HG02642 (cell line): ENCODE data around the gene BDH1.

Source experiments
- ATAC-seq: cut with Tn5 transposase; IDR thresholded peaks from one replicate; pipeline ENCODE4 v1.9.1; 2021; ENCODE audit warnings: mild to moderate bottlenecking; ENCODE audit not compliant: unreplicated experiment, poor library complexity

Gene BDH1

DNA sequence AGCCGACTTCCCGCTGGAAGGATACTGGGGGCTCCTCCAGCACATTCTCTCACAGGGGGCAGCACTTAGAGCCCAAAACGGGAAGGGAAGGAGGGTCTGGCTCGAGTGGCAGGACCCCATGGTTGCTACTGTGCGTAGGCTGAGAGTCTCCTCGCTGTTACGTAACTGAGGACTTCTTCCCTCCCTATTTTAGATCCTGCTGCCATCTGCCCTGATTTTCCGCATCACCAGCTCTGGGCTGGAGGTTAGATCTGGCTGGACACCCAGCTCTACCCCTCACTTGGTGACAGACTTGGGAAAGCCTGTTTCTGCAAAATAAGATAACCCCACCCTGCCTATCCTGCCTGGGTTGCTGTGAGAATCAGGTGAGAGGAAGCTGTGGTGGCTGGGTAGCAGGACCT, 47.7 kb downstream of the BDH1 start:
- ATAC-seq, result no peak

DNA sequence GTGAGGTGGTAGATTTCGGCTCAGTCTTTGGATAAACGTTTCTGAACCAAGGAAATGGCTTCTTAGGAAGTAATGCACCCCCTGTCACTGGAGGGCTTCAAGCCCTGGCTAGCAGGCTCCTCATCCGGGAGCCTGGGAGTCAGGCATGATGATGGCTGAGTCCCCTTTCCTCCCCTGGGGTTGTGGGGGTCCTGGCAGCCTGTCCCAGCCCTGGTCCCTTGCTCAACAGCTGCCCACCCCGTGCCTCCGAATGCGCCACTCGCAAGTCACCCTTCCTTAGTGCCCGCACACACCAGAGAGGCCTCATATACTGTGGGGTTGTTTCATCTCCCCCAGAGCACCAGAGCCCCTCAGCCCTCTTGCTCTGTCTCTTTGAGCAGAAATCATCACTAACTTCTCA, 48.2 kb downstream of the BDH1 start:
- ATAC-seq, result no peak

- ATAC-seq, result no peak
These were observed 48.7 kb downstream of the BDH1 start for GRCh38 chr3:197507081-197507480.

- no peak for ATAC-seq
These were observed 49.8 kb downstream of the BDH1 start for GRCh38 chr3:197505796-197506548.

GRCh38 chr3:197504641-197505121, 51.1 kb downstream of the BDH1 start:
- ATAC-seq, result no peak

GRCh38 chr3:197504229-197504628, 51.5 kb downstream of the BDH1 start:
- ATAC-seq, result no peak

GRCh38 chr3:197503652-197504051, 52.1 kb downstream of the BDH1 start:
- no peak for ATAC-seq

DNA sequence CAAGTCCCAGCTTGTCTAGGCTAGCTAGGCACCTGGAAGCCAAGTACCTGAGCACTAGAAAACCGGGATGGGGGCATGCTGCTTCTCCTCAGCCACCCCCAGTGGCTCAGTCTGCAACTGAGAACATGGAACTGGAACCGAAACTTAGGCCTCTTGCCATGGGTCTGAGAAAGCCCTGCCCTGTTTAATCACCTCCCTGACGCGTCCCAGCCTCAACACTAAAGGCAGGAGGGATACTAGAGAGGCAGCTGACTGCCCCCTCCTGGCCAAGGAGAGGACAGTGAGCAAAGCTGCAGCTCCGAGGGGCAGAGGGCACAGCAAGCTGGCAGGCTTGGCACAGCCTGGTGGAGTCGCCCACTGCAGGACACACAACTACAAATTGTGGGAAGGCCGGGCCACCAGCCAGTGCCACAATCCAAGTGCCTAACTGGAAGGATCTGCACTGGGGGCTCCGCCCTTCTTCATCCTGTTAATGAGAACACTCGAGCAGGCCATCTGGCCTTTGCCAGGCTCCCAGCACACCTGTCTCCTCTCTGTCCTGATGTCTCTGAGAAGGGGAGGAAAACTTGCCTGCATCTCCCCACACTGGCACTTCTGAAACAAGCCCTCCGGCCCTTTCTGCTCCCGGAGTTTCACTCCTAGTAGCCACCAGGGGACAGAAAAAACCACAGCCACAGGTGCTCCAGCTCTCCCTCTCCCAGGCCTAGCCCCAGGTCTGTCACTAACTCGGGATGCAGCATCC, 53.7 kb downstream of the BDH1 start:
- peak; percentile 62 for ATAC-seq

- ATAC-seq, result peak; percentile 25
These were observed 54.3 kb downstream of the BDH1 start for GRCh38 chr3:197501496-197501878.

- no peak for ATAC-seq
These were observed 55.0 kb downstream of the BDH1 start for GRCh38 chr3:197500812-197501211.

GRCh38 chr3:197499427-197499826, 56.3 kb downstream of the BDH1 start:
- ATAC-seq, result no peak

GRCh38 chr3:197498499-197499241, 57.1 kb downstream of the BDH1 start:
- no peak for ATAC-seq

DNA sequence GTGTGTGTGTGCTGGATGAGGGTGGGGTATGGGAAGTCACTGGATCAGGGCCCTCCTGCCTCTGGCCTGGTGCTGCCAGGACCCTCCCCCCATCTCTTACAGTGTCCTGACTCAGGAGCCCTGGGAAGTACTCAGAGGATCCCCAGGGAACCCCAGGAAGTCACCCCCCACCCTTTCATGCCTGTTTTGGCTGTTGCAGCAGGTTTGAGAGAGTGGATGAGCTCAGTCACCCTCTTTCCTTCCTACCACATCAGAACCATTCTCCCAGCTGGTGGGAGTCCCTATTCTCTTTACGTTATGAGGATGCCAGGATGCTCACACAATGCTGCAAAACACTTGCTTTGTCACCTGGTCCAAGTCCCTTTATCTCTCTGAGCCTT, 59.0 kb downstream of the BDH1 start:
- ATAC-seq, result no peak

DNA sequence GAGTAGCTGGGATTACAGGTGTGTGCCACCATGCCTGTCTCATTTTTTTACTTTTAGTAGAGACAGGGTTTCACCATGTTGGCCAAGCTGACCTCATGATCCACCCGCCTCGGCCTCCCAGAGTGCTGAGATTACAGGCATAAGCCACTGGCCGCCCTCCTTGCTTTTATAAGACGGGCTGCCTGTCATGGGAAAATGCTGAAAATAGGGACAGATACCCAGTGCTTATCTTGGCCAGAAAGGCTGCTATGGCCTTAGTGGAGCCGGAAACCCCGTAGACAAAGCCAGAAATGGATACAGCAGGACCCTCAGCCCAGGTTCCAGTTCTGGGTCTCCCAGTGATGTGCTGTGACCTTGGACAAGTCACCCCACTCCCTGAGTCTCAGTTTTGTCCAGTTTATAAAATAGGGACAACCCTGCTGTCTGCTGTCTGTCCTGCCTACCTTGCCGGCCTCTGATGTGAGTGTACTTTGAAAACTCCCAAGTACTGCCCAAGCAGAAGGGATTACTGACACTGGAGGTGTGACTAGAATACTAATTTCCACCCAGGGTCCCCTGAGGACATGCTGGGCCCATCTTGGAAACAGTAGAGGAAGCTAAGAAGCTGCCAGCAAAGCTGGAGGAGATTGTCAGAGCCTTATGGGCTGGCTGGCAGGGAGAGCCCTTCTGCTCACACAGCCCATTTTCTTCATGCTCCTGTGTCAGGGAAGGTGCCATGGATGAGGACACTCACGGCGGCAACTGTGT, 59.6 kb downstream of the BDH1 start:
- no peak for ATAC-seq

- ATAC-seq, result peak; percentile 53
These were observed 60.3 kb downstream of the BDH1 start for GRCh38 chr3:197495499-197495898.

DNA sequence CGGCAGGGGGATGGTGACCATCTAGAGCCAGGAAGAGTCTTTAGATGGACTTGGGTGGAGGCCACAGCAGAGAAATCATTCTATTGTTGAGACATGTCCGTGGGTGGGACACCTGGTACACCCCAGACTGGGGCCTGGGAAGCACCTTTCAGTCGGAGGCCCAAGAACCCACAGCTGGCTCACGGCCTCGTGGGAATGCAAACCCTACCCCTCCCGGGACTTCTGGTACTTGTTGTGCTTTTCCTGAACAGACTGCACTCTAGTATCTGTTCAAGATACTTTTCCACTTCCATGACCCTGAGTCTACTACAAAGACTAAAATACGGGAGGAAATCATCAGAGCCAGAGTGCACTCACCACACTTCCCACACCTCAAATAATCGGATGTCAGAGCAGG, 60.7 kb downstream of the BDH1 start:
- peak; percentile 44 for ATAC-seq

- ATAC-seq, result peak; percentile 4
These were observed 61.3 kb downstream of the BDH1 start for GRCh38 chr3:197494366-197495058.

GRCh38 chr3:197493049-197493448, 62.7 kb downstream of the BDH1 start:
- no peak for ATAC-seq

GRCh38 chr3:197491923-197492664, 63.7 kb downstream of the BDH1 start:
- ATAC-seq, result no peak
